Measurements from ENCODE around the gene SDC4. TPM values are rescaled to one million over a fixed set of nuclear protein-coding genes. Genes with fewer than 3 reads are reported as not detected.
A peak's percentile ranks its signal among the peaks of the same experiment; 100 is the strongest.

Gene SDC4
- total RNA-seq, 1 donor from 2014 or later, result 239 TPM

DNA sequence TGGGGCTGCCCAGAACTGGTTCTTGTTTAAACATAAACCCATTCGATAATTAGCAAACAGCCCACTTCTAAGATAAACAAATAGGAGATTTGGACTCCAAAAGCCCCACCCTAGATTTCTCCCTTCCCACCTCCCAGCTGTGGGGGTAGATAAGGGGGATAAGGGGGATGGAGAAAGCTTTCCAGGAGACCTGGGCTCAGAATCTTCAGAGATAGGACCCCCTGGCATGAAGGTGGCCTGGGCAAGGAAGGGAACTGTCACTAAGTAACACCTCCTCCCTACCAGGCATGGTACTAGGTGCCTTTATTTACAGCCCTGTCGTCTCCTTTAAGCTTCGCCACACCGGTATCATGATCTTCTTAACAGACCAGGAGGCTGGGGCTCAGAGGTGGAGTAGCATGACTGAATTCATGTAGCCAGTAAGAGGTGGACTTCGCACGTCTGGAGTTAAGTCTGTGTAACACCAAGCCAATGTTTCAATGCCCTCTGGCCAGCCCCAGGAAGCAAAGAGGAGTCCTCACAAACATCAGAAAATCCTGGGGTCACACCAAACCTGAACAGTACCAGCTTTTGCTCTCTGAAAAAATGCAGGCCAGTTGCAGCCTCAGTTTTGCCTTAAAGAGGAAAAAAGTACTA is 4.6 kb downstream of the SDC4 start:
- no peak for DNase-seq (ENCODE audit: low read depth)
- peak overlapping the region; percentile 97 for H3K4me3 ChIP-seq (ENCODE audit: low read depth, low read length)
- TF ChIP-seq, protein P1, sequence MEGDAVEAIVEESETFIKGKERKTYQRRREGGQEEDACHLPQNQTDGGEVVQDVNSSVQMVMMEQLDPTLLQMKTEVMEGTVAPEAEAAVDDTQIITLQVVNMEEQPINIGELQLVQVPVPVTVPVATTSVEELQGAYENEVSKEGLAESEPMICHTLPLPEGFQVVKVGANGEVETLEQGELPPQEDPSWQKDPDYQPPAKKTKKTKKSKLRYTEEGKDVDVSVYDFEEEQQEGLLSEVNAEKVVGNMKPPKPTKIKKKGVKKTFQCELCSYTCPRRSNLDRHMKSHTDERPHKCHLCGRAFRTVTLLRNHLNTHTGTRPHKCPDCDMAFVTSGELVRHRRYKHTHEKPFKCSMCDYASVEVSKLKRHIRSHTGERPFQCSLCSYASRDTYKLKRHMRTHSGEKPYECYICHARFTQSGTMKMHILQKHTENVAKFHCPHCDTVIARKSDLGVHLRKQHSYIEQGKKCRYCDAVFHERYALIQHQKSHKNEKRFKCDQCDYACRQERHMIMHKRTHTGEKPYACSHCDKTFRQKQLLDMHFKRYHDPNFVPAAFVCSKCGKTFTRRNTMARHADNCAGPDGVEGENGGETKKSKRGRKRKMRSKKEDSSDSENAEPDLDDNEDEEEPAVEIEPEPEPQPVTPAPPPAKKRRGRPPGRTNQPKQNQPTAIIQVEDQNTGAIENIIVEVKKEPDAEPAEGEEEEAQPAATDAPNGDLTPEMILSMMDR (conservative IDR thresholded peaks at IDR 0.05; ENCODE audit: low read depth, low read length), result no peak

DNA sequence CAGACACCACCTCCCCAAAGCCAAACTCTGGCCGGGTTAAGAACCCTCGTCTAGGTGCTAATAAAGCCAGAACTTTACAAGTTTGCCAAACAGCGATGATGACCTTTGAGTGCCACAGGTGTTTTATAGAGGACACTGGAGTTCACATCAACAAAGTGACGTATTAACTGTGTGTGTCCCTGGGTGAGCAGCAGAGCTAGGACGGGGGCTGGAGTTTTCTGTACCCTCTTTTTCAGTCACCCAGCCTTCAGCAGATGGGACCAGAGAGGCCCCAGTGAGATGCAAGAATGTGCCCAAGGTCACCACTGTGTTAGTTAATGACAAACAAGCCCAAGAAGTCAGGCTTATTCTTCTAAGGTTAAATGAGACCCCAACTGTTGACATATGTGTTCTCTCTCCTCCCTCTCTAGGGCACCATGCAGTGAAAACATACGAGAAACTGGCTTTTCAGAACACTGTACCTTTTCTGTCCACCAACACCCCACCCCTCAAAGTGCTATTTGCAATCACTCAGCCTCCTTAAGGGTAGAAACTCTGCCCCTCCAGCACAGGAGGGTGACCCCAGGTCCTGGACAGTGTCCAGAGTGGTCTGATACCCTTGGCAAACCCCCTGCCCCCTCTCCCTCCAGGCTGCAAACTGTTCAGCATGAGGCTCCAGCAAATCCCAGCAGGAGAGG is 5.2 kb downstream of the SDC4 start:
- DNase-seq (ENCODE audit: low read depth), result no peak
- TF ChIP-seq, protein P1 (conservative IDR thresholded peaks at IDR 0.05; ENCODE audit: low read depth, low read length), result no peak
- peak overlapping the region; percentile 97 for H3K4me3 ChIP-seq (ENCODE audit: low read depth, low read length)

DNA sequence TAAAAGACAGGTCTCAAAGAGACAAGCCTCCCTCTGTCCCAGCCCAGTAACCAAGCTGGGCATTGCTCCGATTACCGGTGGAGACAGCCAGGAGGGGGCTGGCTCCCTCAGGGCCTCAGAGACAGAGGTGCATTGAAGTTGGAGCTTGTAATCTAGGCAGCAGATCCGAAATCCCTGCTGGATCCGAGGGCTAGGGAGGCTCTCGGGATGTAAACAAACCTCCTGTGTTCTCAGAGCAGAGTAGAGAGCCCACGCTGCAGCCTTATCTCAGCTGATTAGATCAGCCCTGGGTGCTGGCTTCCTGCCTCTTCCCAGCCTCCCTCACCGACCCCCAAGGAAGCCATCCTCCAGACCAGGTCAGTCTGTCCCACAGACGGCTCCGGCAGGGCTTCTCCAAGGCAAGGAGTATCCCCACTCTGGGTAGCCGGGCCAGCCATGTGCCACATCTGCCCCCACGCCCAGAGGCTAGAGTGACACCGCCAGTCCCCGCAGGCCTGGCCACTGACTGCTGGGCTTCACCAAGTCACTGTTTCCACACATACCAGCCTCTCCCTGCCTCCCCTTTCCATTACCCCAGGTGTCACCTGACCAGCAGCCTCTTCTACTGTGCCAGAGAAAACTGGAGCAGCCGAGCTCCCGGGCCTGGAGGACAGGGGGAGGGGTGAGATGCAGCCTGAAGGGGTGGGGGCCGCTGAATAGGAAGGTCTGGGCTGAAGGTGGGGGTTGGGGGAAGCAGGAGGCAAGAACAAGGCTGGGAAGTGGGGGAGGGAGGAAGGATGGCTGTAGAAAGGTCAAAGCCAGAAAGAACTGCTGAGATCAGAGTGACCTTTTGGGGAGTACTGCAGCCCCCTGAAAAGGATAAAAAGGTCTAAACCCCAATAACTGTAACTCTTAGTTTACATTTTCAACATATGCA is 6.0 kb downstream of the SDC4 start:
- H3K4me3 ChIP-seq (ENCODE audit: low read depth, low read length), result peak overlapping the region; percentile 97
- TF ChIP-seq, protein P1 (conservative IDR thresholded peaks at IDR 0.05; ENCODE audit: low read depth, low read length), result no peak
- no peak for DNase-seq (ENCODE audit: low read depth)

DNA sequence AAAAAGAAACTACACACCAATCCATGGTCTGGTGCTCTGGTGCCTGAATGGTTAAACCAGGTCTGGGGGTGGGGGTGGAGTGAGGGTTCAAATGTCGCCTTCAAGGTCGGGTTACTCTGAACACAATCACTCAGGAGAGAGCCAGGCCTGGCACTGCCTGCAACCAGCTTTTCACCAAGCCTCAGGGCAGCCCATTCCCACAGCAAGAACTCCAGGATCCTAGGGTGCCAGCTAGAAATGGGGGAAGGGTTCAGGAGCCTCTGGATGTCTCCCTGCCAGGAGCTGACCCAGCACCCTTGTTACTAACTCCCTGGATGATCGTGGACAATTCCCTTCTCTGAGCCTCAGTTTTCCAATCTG is 6.7 kb downstream of the SDC4 start:
- DNase-seq (ENCODE audit: low read depth), result no peak
- TF ChIP-seq, protein P1 (conservative IDR thresholded peaks at IDR 0.05; ENCODE audit: low read depth, low read length), result no peak

DNA sequence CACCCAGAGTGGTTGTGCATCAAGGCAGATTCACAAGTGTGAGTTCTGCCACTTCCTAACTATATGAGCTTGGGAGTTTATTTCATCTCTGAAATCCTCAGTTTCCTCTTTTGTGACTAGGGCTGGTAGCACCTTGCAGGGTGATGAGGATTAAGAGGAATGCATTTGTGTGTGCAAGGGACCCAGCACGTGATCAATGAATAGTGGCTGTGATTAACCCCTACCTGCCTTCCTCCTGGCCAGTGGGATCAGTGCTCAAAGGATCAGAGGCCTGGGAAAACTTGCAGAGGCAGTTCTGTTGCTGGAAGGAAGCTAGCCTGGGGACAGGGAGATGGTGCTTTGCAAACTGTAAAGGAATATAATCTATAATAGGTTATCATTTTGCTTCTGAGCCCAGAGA is 7.3 kb downstream of the SDC4 start:
- H3K4me3 ChIP-seq (ENCODE audit: low read depth, low read length), result no peak overlapping the region
- no peak for DNase-seq (ENCODE audit: low read depth)
- TF ChIP-seq, protein P1 (conservative IDR thresholded peaks at IDR 0.05; ENCODE audit: low read depth, low read length), result no peak

More for the DNA sequence above, 6.7 kb downstream of the SDC4 start:
- peak overlapping the region; percentile 97 for H3K4me3 ChIP-seq (ENCODE audit: low read depth, low read length)

DNA sequence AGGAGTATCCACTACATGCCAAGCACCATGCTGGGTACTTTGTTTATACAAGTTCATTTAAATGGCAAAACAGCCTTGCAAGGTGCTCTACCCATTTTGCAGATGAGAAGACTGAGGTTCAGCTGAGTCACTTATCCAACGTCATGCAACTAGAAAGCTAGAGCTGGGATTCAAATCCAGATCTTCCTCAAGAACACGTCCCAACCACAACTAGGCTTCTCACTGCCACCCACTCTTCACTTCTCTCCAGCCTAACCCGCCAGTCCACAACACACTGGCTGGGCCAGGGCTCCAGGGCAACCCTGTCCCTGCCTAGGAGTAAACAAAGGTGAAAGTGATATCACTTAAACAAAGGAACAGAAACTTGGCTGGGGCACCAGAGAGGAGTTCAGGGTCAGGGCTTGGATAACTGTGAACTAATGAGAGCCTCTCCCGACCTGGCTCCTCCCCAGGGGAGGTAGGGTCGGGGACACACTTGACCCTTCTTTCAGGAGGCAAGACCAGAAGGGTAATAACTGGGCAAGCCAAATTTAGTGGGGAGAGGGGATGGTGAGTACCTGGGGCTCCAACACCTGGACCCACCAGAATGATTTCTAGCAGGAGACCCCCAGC is 7.9 kb downstream of the SDC4 start:
- no peak overlapping the region for H3K4me3 ChIP-seq (ENCODE audit: low read depth, low read length)
- no peak for DNase-seq (ENCODE audit: low read depth)
- TF ChIP-seq, protein P1 (conservative IDR thresholded peaks at IDR 0.05; ENCODE audit: low read depth, low read length), result no peak
